IPS-18a (cell line): ENCODE measurements around the gene DPP6.

Experiments
- H3K27ac ChIP-seq: one replicate; pipeline ENCODE4 v1.5.1; 2013; ENCODE audit warnings: low read length
- H3K27me3 ChIP-seq: one replicate; pipeline ENCODE4 v1.6.1; 2013; ENCODE audit warnings: mild to moderate bottlenecking, low read length; ENCODE audit not compliant: control insufficient read depth, insufficient read depth
- H3K36me3 ChIP-seq: one replicate; pipeline ENCODE4 v1.6.1; 2013; ENCODE audit warnings: low read depth, low read length; ENCODE audit not compliant: control insufficient read depth
- H3K4me1 ChIP-seq: one replicate; pipeline ENCODE4 v1.6.1; 2013; ENCODE audit warnings: low read depth, low read length; ENCODE audit not compliant: control insufficient read depth
- H3K4me3 ChIP-seq: one replicate; pipeline ENCODE4 v1.5.1; 2013; ENCODE audit warnings: low read length
- H3K9ac ChIP-seq: one replicate; pipeline ENCODE4 v1.6.1; 2013; ENCODE audit warnings: mild to moderate bottlenecking, low read length, moderate library complexity
- H3K9me3 ChIP-seq: one replicate; pipeline ENCODE4 v1.6.1; 2013; ENCODE audit warnings: low read depth, low read length; ENCODE audit not compliant: control insufficient read depth

DPP6 gene

GRCh38 chr7:154610903-154611302 is 558.7 kb downstream of the DPP6 start:
- Histone ChIP-seq H3K36me3 (no peaks in the 10 kb centered on the region), H3K27me3 (no peaks in the 10 kb centered on the region), H3K9me3 (no peaks in the 10 kb centered on the region), H3K4me1 (no peaks in the 10 kb centered on the region), H3K9ac (no peak overlapping the region), H3K27ac (no peak overlapping the region), H3K4me3 (no peak overlapping the region)

GRCh38 chr7:154613811-154614210 is 561.6 kb downstream of the DPP6 start:
- no peaks in the 10 kb centered on the region for H3K27me3 ChIP-seq
- H3K4me3 ChIP-seq: no peak overlapping the region
- H3K36me3 ChIP-seq: no peaks in the 10 kb centered on the region
- no peaks in the 10 kb centered on the region for H3K9me3 ChIP-seq
- no peak overlapping the region for H3K9ac ChIP-seq
- no peak overlapping the region for H3K27ac ChIP-seq
- H3K4me1 ChIP-seq: no peaks in the 10 kb centered on the region

- H3K27ac ChIP-seq: no peak overlapping the region
- H3K4me3 ChIP-seq: no peak overlapping the region
- H3K36me3 ChIP-seq: no peaks in the 10 kb centered on the region
- no peak overlapping the region for H3K9ac ChIP-seq
- H3K27me3 ChIP-seq: no peaks in the 10 kb centered on the region
- H3K4me1 ChIP-seq: no peaks in the 10 kb centered on the region
- H3K9me3 ChIP-seq: no peaks in the 10 kb centered on the region
Measured at GRCh38 chr7:154620141-154620755, 568.0 kb downstream of the DPP6 start.

GRCh38 chr7:154623399-154623798 is 571.2 kb downstream of the DPP6 start:
- H3K4me1 ChIP-seq: no peaks in the 10 kb centered on the region

DNA sequence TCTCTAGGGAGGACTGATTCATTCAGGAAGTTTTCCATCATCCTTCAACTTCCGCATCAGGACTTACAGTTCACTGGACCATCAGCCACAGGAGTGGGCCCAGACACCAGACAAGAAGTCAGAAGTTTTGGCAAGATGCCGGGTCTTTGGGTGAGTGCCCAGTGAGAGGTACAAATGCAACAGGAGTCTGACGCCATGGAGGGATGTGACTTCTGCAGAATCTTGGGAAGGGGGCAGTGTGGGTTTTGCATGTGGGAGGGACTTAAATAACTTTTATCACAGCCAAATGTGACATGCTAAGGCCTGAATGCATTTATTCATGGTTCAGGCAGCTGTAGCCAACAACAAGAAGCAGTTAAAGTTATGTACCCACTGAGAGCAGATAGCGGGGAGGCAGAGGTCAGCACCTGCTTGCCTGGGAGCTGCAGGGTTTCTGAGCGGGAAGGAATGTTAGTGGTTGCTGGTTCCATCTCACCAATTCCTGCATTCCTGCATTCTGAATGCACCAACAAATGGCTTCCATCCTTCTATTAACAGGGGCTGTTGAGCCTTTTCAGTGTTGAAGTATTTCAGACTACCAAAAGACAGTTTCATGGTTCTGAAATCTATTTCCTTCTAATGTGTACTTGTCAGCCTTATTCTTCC is 575.6 kb downstream of the DPP6 start:
- Histone ChIP-seq H3K27ac (no peak overlapping the region), H3K9ac (no peak overlapping the region), H3K4me3 (no peak overlapping the region), H3K9me3 (no peaks in the 10 kb centered on the region), H3K27me3 (no peaks in the 10 kb centered on the region), H3K36me3 (no peaks in the 10 kb centered on the region), H3K4me1 (no peaks in the 10 kb centered on the region)

More at GRCh38 chr7:154623399-154623798, 571.2 kb downstream of the DPP6 start:
- Histone ChIP-seq H3K27ac (no peak overlapping the region), H3K9ac (no peak overlapping the region), H3K9me3 (no peaks in the 10 kb centered on the region), H3K27me3 (no peaks in the 10 kb centered on the region), H3K4me3 (no peak overlapping the region), H3K36me3 (no peaks in the 10 kb centered on the region)

DNA sequence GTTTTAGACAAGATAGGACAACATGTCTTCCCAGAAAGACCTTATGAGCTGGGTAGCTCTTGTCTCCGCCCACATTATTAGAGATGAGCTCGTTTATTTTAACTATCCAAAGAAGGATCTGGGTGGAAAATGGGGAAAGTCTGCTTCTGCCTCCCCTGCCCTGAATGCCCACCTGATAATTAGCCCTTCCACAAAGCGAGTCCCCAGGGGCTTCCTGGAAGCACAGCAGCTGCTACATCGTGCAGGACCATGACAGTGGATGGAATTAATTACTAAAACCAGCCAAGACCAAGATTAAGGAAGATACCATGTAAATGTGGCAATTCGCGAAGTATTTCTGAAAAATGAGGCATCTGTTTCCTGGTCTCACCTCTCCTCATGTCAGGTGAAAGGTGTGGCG is 576.4 kb downstream of the DPP6 start:
- H3K27me3 ChIP-seq: no peaks in the 10 kb centered on the region
- no peak overlapping the region for H3K4me3 ChIP-seq
- H3K9me3 ChIP-seq: no peaks in the 10 kb centered on the region
- H3K9ac ChIP-seq: no peak overlapping the region
- no peaks in the 10 kb centered on the region for H3K36me3 ChIP-seq
- H3K4me1 ChIP-seq: no peaks in the 10 kb centered on the region
- H3K27ac ChIP-seq: no peak overlapping the region

DNA sequence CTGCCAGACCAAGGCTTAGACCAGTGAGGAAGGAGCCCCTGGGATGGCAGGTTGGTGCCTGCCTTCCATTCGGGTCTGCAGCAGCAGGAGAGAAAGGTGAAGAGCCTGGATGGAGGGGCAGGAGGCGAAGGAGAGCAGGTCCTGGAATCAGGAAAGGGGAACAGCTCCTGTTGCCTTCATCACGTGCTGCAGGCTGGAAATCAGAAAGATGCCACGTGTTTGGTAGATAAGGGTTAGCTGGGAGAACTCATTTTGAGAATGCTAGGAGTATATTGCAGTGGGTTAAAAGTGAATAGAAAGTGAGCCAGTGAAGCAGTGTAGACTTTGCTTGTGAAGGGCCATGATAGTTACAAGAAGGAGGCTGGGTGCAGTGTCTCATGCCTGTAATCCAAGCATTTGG is 579.0 kb downstream of the DPP6 start:
- no peak overlapping the region for H3K4me3 ChIP-seq
- H3K36me3 ChIP-seq: no peaks in the 10 kb centered on the region
- H3K27me3 ChIP-seq: no peaks in the 10 kb centered on the region
- no peak overlapping the region for H3K9ac ChIP-seq
- H3K9me3 ChIP-seq: no peaks in the 10 kb centered on the region
- no peaks in the 10 kb centered on the region for H3K4me1 ChIP-seq
- H3K27ac ChIP-seq: no peak overlapping the region

- Histone ChIP-seq H3K27me3 (no peaks in the 10 kb centered on the region), H3K27ac (no peak overlapping the region), H3K36me3 (no peaks in the 10 kb centered on the region), H3K4me3 (no peak overlapping the region), H3K9ac (no peak overlapping the region), H3K4me1 (no peaks in the 10 kb centered on the region), H3K9me3 (no peaks in the 10 kb centered on the region)
Measured at GRCh38 chr7:154633641-154634040, 581.4 kb downstream of the DPP6 start.

DNA sequence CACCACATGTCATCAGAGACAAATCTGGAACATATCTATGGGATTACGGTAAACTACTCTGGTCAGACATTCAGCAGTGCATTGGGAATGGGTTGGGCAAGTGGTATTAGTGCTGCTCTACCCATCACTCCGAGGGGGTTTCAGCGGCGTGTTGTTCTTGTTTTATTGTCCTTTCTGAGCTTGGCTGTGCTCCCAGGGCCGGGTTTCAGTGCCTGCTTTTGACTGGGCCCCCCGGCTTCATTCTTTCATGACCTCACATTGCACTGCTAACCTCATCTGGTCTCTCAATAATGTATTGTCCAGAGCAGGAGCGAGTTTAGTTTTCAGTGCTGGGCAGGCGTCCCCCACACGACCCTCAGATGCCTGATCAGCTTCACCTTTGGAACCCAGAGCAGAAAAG is 586.1 kb downstream of the DPP6 start:
- Histone ChIP-seq H3K4me3 (no peak overlapping the region), H3K27ac (no peak overlapping the region), H3K4me1 (peaks cover 2% of the 10 kb centered on the region), H3K9me3 (no peaks in the 10 kb centered on the region), H3K36me3 (no peaks in the 10 kb centered on the region), H3K9ac (no peak overlapping the region), H3K27me3 (no peaks in the 10 kb centered on the region)

DNA sequence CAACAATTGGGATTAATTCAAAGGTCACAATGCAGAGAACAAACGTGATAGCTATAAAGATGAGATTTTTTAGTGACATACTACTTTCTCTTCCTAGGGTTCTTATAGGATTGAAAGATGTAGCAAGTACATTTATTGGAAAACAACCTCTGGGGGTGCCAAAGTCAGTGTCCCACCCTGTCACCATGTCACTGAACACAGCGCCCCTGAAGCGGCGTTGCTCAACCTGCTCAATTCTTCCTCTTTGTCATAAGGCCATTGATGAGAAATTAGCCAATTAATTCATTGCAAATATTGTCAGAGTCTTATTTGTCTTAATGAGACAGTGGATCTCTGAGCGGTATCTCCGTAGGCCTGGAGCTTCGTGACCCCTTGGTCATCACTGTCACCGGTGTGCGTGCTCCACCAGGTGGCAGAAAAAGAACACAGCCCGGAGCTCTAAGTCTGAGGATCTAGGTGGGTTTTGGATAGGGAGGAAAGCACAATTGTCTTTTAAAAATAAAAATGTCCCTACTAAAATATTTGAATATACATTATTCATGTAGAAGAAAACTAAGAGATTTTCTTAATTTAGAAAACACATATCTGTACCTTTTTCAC is 588.2 kb downstream of the DPP6 start:
- Histone ChIP-seq H3K27me3 (no peaks in the 10 kb centered on the region), H3K27ac (no peak overlapping the region)

DNA sequence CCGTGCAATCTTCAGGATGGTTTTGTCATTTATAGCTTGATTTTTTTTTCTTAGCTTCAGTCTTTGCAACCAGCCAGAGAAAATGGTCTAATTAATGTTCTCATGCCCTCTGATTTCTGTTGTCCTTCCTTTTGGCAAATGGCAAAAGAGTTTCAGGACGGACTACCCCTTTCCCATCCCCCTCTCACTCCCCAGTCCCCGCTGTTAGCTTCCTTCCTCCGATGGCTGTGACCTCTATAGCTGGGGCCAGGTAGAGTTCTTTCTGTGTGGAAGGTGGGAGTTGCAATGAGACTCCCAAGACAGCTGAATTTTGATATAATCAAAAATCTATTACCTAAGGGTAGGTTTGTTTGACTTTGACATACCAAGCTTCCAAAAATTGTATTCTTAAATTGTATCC is 588.7 kb downstream of the DPP6 start:
- H3K27ac ChIP-seq: no peak overlapping the region
- no peak overlapping the region for H3K4me3 ChIP-seq
- peaks cover 2% of the 10 kb centered on the region for H3K4me1 ChIP-seq
- H3K36me3 ChIP-seq: no peaks in the 10 kb centered on the region
- no peaks in the 10 kb centered on the region for H3K9me3 ChIP-seq
- no peak overlapping the region for H3K9ac ChIP-seq
- H3K27me3 ChIP-seq: no peaks in the 10 kb centered on the region

More for the DNA sequence above, 588.2 kb downstream of the DPP6 start:
- peaks cover 2% of the 10 kb centered on the region for H3K4me1 ChIP-seq
- H3K4me3 ChIP-seq: no peak overlapping the region
- H3K9ac ChIP-seq: no peak overlapping the region
- H3K36me3 ChIP-seq: no peaks in the 10 kb centered on the region
- H3K9me3 ChIP-seq: no peaks in the 10 kb centered on the region

GRCh38 chr7:154644366-154644765 is 592.2 kb downstream of the DPP6 start:
- Histone ChIP-seq H3K27me3 (no peaks in the 10 kb centered on the region), H3K9ac (no peak overlapping the region), H3K9me3 (no peaks in the 10 kb centered on the region), H3K4me1 (peaks cover 2% of the 10 kb centered on the region), H3K4me3 (no peak overlapping the region), H3K36me3 (no peaks in the 10 kb centered on the region), H3K27ac (no peak overlapping the region)
